Measurements from ENCODE around the gene FOXP1. TPM values are rescaled to one million over a fixed set of nuclear protein-coding genes. Genes with fewer than 3 reads are reported as not detected.
A peak's percentile ranks its signal among the peaks of the same experiment; 100 is the strongest.

Gene FOXP1
- total RNA-seq, 1 experiment from 2014 or later = 75.3 TPM

DNA sequence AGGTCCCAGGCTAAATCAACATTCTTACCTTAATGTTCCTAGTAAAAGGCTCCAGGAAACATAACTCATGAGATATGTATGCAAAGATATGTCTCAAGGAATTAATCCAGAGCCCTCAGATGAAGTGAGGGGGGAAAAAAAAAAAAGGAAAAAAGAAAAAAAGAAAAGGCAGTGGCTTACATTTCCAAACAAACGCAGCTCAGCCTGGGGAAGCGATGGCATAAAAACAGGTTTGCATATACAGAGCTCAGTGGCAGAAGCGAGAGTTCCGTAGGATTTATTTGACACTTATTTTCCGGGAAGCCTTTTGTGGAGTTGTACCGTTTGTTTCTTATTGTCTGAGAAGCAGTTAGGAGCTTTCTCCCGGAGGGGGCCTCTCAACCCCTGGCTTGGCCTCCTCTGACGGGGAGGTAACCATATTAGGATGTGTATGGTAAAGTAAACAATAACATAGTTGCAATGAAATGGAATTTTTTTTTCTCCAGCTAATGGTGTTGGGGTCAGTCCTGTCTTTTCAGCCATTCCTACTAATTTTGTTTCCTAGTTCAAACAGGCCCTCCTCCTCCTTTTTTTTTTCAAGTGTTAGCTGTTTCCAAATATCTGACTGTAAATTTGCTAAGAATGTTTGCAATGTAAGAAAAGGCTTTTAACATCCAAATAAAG, 338.6 kb downstream of the FOXP1 start:
- no peak overlapping the region for H3K4me2 ChIP-seq (ENCODE audit: insufficient read depth, insufficient read length, low read length)
- H3K9me3 ChIP-seq (ENCODE audit: control insufficient read depth, low read depth, low read length) = no peaks in the 10 kb centered on the region
- peaks cover 70 to 78% of the 10 kb centered on the region in 2 experiments for H3K4me1 Mint-ChIP-seq
- H2AFZ ChIP-seq (ENCODE audit: low read length) = no peak overlapping the region
- no peak overlapping the region for H3K27ac ChIP-seq (ENCODE audit: insufficient read length, low read depth, low read length)
- TF ChIP-seq CTCF (conservative IDR thresholded peaks at IDR 0.05) = no peak
- no peak overlapping the region for H3K23ac ChIP-seq (ENCODE audit: insufficient read length, low read depth, low read length)
- no peak overlapping the region for H2BK15ac ChIP-seq (ENCODE audit: low read depth, low read length)
- no CpG with 5 or more reads among the region's 8 CpGs for WGBS (ENCODE audit: extremely low coverage, insufficient read length, low lambda C conversion rate)
- H3K27me3 ChIP-seq (ENCODE audit: insufficient read depth, low read length) = no peaks in the 10 kb centered on the region
- no peaks in the 10 kb centered on the region; the same call in 1 of the 2 replicates for H3K79me2 ChIP-seq (ENCODE audit: insufficient read depth, low read length)
- no peak overlapping the region for H4K8ac ChIP-seq (replicated peaks; ENCODE audit: insufficient read length, low read depth, low read length)
- no peak overlapping the region for H2AK5ac ChIP-seq (ENCODE audit: insufficient read length, low read length)
- no peak overlapping the region for H3K14ac ChIP-seq (ENCODE audit: insufficient read depth, low read length)
- no peaks in the 10 kb centered on the region for H3K79me1 ChIP-seq (ENCODE audit: insufficient read depth, low read depth, low read length, poor library complexity, severe bottlenecking)
- no peak overlapping the region for H4K5ac ChIP-seq (ENCODE audit: insufficient read length, low read depth, low read length)
- no peak overlapping the region for H4K91ac ChIP-seq (ENCODE audit: insufficient read length, low read depth, low read length)
- no peak overlapping the region for H2BK120ac ChIP-seq (ENCODE audit: low read depth, low read length, poor library complexity, severe bottlenecking)
- no peak overlapping the region for H3K9ac ChIP-seq (ENCODE audit: extremely low read depth, insufficient read length, low read length)
- no peaks in the 10 kb centered on the region for H4K20me1 ChIP-seq (ENCODE audit: control insufficient read depth, insufficient read depth, insufficient read length)
- peaks cover 24% of the 10 kb centered on the region; the same call in 1 of the 2 replicates for H3K4me1 ChIP-seq (ENCODE audit: insufficient read depth, low read length)
- peak overlapping the region; percentile 69 to 87 (median 73); a peak in 6 of 7 replicates for H3K27ac Mint-ChIP-seq
- H3K18ac ChIP-seq (ENCODE audit: insufficient read length, low read depth, low read length) = peak overlapping the region; percentile 26
- H3K56ac ChIP-seq (ENCODE audit: insufficient read length, low read depth, low read length) = no peak overlapping the region
- H3K9me3 Mint-ChIP-seq = no peaks in the 10 kb centered on the region
- peaks cover 0 to 3% (median 3%) of the 10 kb centered on the region in 3 experiments; a peak in 2 of 7 replicates for H3K36me3 Mint-ChIP-seq (ENCODE audit: insufficient read depth in 1 of 3, low read depth in 3 of 3)
- H2BK12ac ChIP-seq (ENCODE audit: insufficient read length, low read depth, low read length) = no peak overlapping the region
- peak overlapping the region in 1 of 2 experiments; percentile 43; a peak in 3 of 5 replicates for H3K4me3 Mint-ChIP-seq
- H3K4ac ChIP-seq (ENCODE audit: low read depth, low read length) = no peak overlapping the region
- no peak for DNase-seq
- H3T11ph ChIP-seq (ENCODE audit: low read length) = no peak overlapping the region
- no peaks in the 10 kb centered on the region for H3K23me2 ChIP-seq (ENCODE audit: insufficient read length, low read depth, low read length, poor library complexity, severe bottlenecking)
- H2BK20ac ChIP-seq (ENCODE audit: low read depth, low read length, poor library complexity, severe bottlenecking) = no peak overlapping the region
- H3K27me3 Mint-ChIP-seq (ENCODE audit: low read depth) = no peaks in the 10 kb centered on the region
- no peak overlapping the region for H2BK5ac ChIP-seq (ENCODE audit: insufficient read length, low read length)

All from H9 (cell line).